ENCODE results near the gene CEACAM20. TPM values are rescaled to one million over a fixed set of nuclear protein-coding genes. Genes with fewer than 3 reads are reported as not detected.

CEACAM20 gene
- total and polyA plus RNA-seq, 10 of the 15 experiments (the other 5 are each of a cell fraction or from before 2014, with no cell fraction given) = not detected

DNA sequence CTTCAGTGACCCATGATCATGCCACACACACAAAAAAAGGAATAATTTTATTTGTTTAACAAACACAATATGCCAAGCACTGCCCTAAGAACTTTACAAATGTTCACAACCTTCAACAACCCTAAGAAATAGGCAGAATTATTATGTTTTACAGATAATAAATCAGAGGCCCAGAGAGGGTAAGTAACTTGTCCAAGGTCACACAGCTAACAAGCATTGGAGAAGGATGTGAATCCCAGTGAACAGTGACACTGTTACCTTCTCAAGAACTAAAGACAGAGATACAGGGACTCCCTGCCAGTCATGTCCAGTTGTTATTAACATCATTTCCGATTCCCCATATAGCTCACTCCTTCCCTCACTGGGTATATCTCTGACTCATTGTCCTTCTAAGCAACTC is 13.6 kb downstream of the CEACAM20 start:
- SMC1A ChIA-PET (ENCODE audit: uncharacterized antibody, unreplicated experiment) = interaction anchor here (1.2 kb wide), 1 partner anchor 21 kb away, joined by 5 read pairs; no protein-coding TSS in a partner anchor
- no peak overlapping the region for H3K27ac ChIP-seq (ENCODE audit: control insufficient read depth, insufficient read depth)
- no peak for ATAC-seq
- H3K79me2 ChIP-seq (ENCODE audit: control insufficient read depth, insufficient read depth, low read length) = no peaks in the 10 kb centered on the region
- RAD21 ChIA-PET (ENCODE audit: unreplicated experiment) = no interaction called here
- no peaks in the 10 kb centered on the region for H3K4me1 ChIP-seq (ENCODE audit: control insufficient read depth, insufficient read depth, low read length)
- BruUV-seq (replicated peaks) = no TSS peak
- FAIRE-seq = no peak
- no peaks in the 10 kb centered on the region for H3K27me3 ChIP-seq (replicated peaks in 1 of 2; ENCODE audit: control insufficient read depth in 2 of 2, insufficient read depth in 2 of 2, low read length in 1 of 2)
- H3K4me2 ChIP-seq (ENCODE audit: control insufficient read depth, insufficient read depth) = no peak overlapping the region
- no peaks in the 10 kb centered on the region; the same call in 2 of the 3 replicates for H3K9me3 ChIP-seq (replicated peaks; ENCODE audit: control insufficient read depth, insufficient read depth, low read length)
- 0% methylated on average over 1 of the region's 1 CpG for WGBS (ENCODE audit: insufficient coverage, insufficient replicate concordance, low lambda C conversion rate, missing lambda C conversion rate)
- POLR2A ChIA-PET = no interaction called here
- H3K4me3 ChIP-seq = no peak overlapping the region
- no peaks in the 10 kb centered on the region for H3K36me3 ChIP-seq (ENCODE audit: control insufficient read depth in 2 of 2, insufficient read depth in 2 of 2, low read length in 1 of 2)
- H4K20me1 ChIP-seq (ENCODE audit: control insufficient read depth, insufficient read depth) = no peaks in the 10 kb centered on the region
- in situ Hi-C loops (cut with MboI) (no loop called here), intact Hi-C loops (cut with micrococcal nuclease; ENCODE audit: unreplicated experiment) (no loop called here)
- no peak overlapping the region for H2AFZ ChIP-seq (ENCODE audit: control insufficient read depth, low read depth, low read length)
- no peak overlapping the region for H3K9ac ChIP-seq (ENCODE audit: control insufficient read depth, insufficient read depth, low read length)
- CTCF ChIA-PET = no interaction called here
- no peak for DNase-seq (ENCODE audit: low read depth, low spot score)
- TF ChIP-seq SUPT20H (IDR thresholded peaks at IDR 0.05; ENCODE audit: borderline replicate concordance, control insufficient read depth, low read depth, low read length) = no peak
- TF ChIP-seq, protein P1, sequence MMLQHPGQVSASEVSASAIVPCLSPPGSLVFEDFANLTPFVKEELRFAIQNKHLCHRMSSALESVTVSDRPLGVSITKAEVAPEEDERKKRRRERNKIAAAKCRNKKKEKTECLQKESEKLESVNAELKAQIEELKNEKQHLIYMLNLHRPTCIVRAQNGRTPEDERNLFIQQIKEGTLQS (IDR thresholded peaks at IDR 0.05; ENCODE audit: borderline replicate concordance, extremely low read depth, low read depth, low read length) = no peak
- no peak for TF ChIP-seq MEF2A (IDR thresholded peaks at IDR 0.05; ENCODE audit: insufficient read depth, low read depth, low read length)
- no peak for TF ChIP-seq FOXM1 (IDR thresholded peaks at IDR 0.05; ENCODE audit: low read depth, low read length)
- no peak for TF ChIP-seq CEBPB (IDR thresholded peaks at IDR 0.05; ENCODE audit: borderline replicate concordance in 1 of 2, low read depth in 2 of 2, low read length in 2 of 2)
- TF ChIP-seq EP300 (IDR thresholded peaks at IDR 0.05; ENCODE audit: borderline replicate concordance in 1 of 2, control insufficient read depth in 1 of 2, low read depth in 2 of 2, low read length in 2 of 2) = no peak
- no peak for TF ChIP-seq ETV6 (conservative IDR thresholded peaks at IDR 0.05 in 1 of 2, IDR thresholded peaks at IDR 0.05 in 1 of 2; ENCODE audit: borderline replicate concordance in 1 of 2, low read depth in 1 of 2)
- no peak for TF ChIP-seq MYB (IDR thresholded peaks at IDR 0.05; ENCODE audit: borderline replicate concordance, low read depth, low read length)
- TF ChIP-seq NR2C2 (IDR thresholded peaks at IDR 0.05; ENCODE audit: borderline replicate concordance, control insufficient read depth, insufficient read length, low read depth) = no peak
- TF ChIP-seq HDAC2 (IDR thresholded peaks at IDR 0.05) = no peak

Data from GM12878 (cell line).